SK-N-SH (cell line): ENCODE data around the gene CDC42. TPM values are rescaled to one million over a fixed set of nuclear protein-coding genes. Genes with fewer than 3 reads are reported as not detected.

Experiments
- CTCF ChIA-PET: fragments of 300-600, 350-600 bp; formaldehyde crosslinking; extraction: SDS; loops from one replicate; lab custom pipeline; 2021; lab: Yijun Ruan, JAX
- POLR2A ChIA-PET: fragments of 350-600 bp; sonication (Branson Sonifier 250); formaldehyde crosslinking; extraction: SDS; loops from one replicate; lab custom pipeline; 2020; ENCODE audit warnings: antibody characterized with exemption, inconsistent platforms; lab: Yijun Ruan, JAX
- DNase-seq: peaks from one replicate; pipeline ENCODE4 v3.0.0; 2012
- H2AFZ ChIP-seq: fragments of 200-600 bp; sonication (generic); 2 replicates; pipeline ENCODE4 v1.8.1; 2016; ENCODE audit warnings: antibody characterized with exemption, mild to moderate bottlenecking, low read depth
- H3F3A ChIP-seq: fragments of 200-600 bp; sonication (generic); replicated peaks from 2 replicates; pipeline ENCODE3; 2016; ENCODE audit warnings: antibody characterized with exemption, mild to moderate bottlenecking; ENCODE audit not compliant: insufficient read depth
- H3K27ac ChIP-seq, 2 experiments: fragments of 200-500 bp in 1 of 2; fragments of 200-600 bp in 1 of 2; sonication (Bioruptor generic) in 1 of 2; sonication (generic), shearing (Covaris generic) in 1 of 2; 2 replicates each; pipeline versions ENCODE4 v1.5.1 to v1.6.1; 2014 to 2016; ENCODE audit warnings: low read depth in 2 of 2, inconsistent platforms in 1 of 2, low read length in 1 of 2, mild to moderate bottlenecking in 1 of 2, mixed read lengths in 1 of 2
- H3K27me3 ChIP-seq: fragments of 200-600 bp; sonication (generic), shearing (Covaris generic); 2 replicates; pipeline ENCODE4 v1.6.1; 2016; ENCODE audit warnings: mixed run types; ENCODE audit not compliant: insufficient read depth
- H3K36me3 ChIP-seq, 2 experiments: fragments of 200-500 bp in 1 of 2; fragments of 200-600 bp in 1 of 2; sonication (Bioruptor generic) in 1 of 2; sonication (generic) in 1 of 2; replicated peaks in 1 of 2; 2 replicates each; pipeline versions ENCODE3 to v1.5.1; 2014 to 2016; ENCODE audit warnings: low read length in 1 of 2, mild to moderate bottlenecking in 1 of 2; ENCODE audit not compliant: insufficient read depth in 2 of 2, control insufficient read depth in 1 of 2
- H3K4me1 ChIP-seq, 2 experiments: fragments of 200-500 bp in 1 of 2; fragments of 200-600 bp in 1 of 2; sonication (Bioruptor generic) in 1 of 2; sonication (generic), shearing (Covaris generic) in 1 of 2; 2 replicates each; pipeline versions ENCODE4 v1.5.1 to v1.6.1; 2014 to 2016; ENCODE audit warnings: low read depth in 1 of 2, low read length in 1 of 2, mixed run types in 1 of 2; ENCODE audit not compliant: insufficient read depth in 2 of 2, control insufficient read depth in 1 of 2
- H3K4me2 ChIP-seq: fragments of 200-600 bp; sonication (generic), shearing (Covaris generic); 2 replicates; pipeline ENCODE4 v1.6.1; 2017; ENCODE audit warnings: mixed run types
- H3K4me3 ChIP-seq, 2 experiments: fragments of 200-500 bp in 1 of 2; fragments of 200-600 bp in 1 of 2; sonication (Bioruptor generic) in 1 of 2; sonication (generic), shearing (Covaris generic) in 1 of 2; 2 replicates each; pipeline versions ENCODE4 v1.5.1 to v1.8.1; 2014 to 2016; ENCODE audit warnings: low read depth in 2 of 2, inconsistent platforms in 1 of 2, low read length in 1 of 2, mild to moderate bottlenecking in 1 of 2, mixed read lengths in 1 of 2, moderate library complexity in 1 of 2
- H3K79me2 ChIP-seq: fragments of 200-600 bp; sonication (generic); 2 replicates; pipeline ENCODE4 v1.8.1; 2017; ENCODE audit warnings: mild to moderate bottlenecking; ENCODE audit not compliant: insufficient read depth
- H3K9ac ChIP-seq: fragments of 200-600 bp; sonication (generic); 2 replicates; pipeline ENCODE4 v1.6.1; 2017; ENCODE audit warnings: mixed run types
- H3K9me2 ChIP-seq: fragments of 200-600 bp; sonication (generic); 2 replicates; pipeline ENCODE4 v1.6.1; 2017; ENCODE audit warnings: mixed run types
- H3K9me3 ChIP-seq: fragments of 200-600 bp; sonication (generic); 2 replicates; pipeline ENCODE4 v1.6.1; 2017; ENCODE audit warnings: mixed run types, mild to moderate bottlenecking, moderate library complexity
- H4K20me1 ChIP-seq: fragments of 200-600 bp; sonication (generic); 2 replicates; pipeline ENCODE4 v1.6.1; 2017; ENCODE audit warnings: mild to moderate bottlenecking, mixed run types; ENCODE audit not compliant: insufficient read depth
- EP300 ChIP-seq, 2 experiments: IDR thresholded peaks; 2 replicates each; pipeline versions ENCODE4 v1.4.0 to v1.6.1; 2012; ENCODE audit warnings: borderline replicate concordance in 1 of 2, low read depth in 1 of 2, low read length in 1 of 2
- EZH2phosphoT487 ChIP-seq: fragments of 200-600 bp; sonication (generic); IDR thresholded peaks from 2 replicates; pipeline ENCODE4 v1.6.1; 2017; ENCODE audit warnings: low read depth, mixed run types, mild to moderate bottlenecking, antibody characterized with exemption, moderate library complexity, borderline replicate concordance
- FOSL2 ChIP-seq: IDR thresholded peaks from 2 replicates; pipeline ENCODE4 v1.4.0; 2012; ENCODE audit warnings: low read depth, mild to moderate bottlenecking, moderate library complexity, borderline replicate concordance
- GATA2 ChIP-seq: sonication (generic); formaldehyde crosslinking; IDR thresholded peaks from 2 replicates; pipeline ENCODE4 v1.5.0; 2020; ENCODE audit warnings: mild to moderate bottlenecking, missing genetic modification reagents
- IRF3 ChIP-seq: fragments of 150-350 bp; IDR thresholded peaks from 2 replicates; pipeline ENCODE4 v1.6.1; 2016; ENCODE audit warnings: mild to moderate bottlenecking, low read depth, low read length
- JUND ChIP-seq: IDR thresholded peaks from 2 replicates; pipeline ENCODE4 v1.4.0; 2012
- MAX ChIP-seq: IDR thresholded peaks from 2 replicates; pipeline ENCODE4 v1.4.0; 2012; ENCODE audit warnings: low read depth
- NFIC ChIP-seq: IDR thresholded peaks from 2 replicates; pipeline ENCODE4 v1.4.0; 2012; ENCODE audit warnings: borderline replicate concordance
- NRF1 ChIP-seq: IDR thresholded peaks from 2 replicates; pipeline ENCODE4 v1.6.1; 2012; ENCODE audit warnings: low read depth, mild to moderate bottlenecking, low read length
- PBX3 ChIP-seq: IDR thresholded peaks from 2 replicates; pipeline ENCODE4; 2012
- POLR2AphosphoS5 ChIP-seq: IDR thresholded peaks from 2 replicates; pipeline ENCODE4 v1.6.1; 2012; ENCODE audit warnings: low read depth, low read length
- RAD21 ChIP-seq: IDR thresholded peaks from 2 replicates; pipeline ENCODE4 v1.6.1; 2012; ENCODE audit warnings: mild to moderate bottlenecking, low read length
- SIN3A ChIP-seq: IDR thresholded peaks from 2 replicates; pipeline ENCODE4 v1.6.1; 2012; ENCODE audit warnings: low read depth, mild to moderate bottlenecking, low read length, moderate library complexity, borderline replicate concordance
- TAF1 ChIP-seq: IDR thresholded peaks from 2 replicates; pipeline ENCODE4 v1.6.1; 2012; ENCODE audit warnings: low read depth, mild to moderate bottlenecking, low read length, moderate library complexity, borderline replicate concordance
- TEAD4 ChIP-seq: IDR thresholded peaks from 2 replicates; pipeline ENCODE4 v1.4.0; 2012; ENCODE audit warnings: mild to moderate bottlenecking, borderline replicate concordance; ENCODE audit not compliant: insufficient read depth
- WGBS: methylation state at CpG from one replicate; pipeline ENCODE4 v1.1.6; 2017; ENCODE audit warnings: low lambda C conversion rate; 5-methylcytosine and 5-hydroxymethylcytosine counted together
- polyA plus RNA-seq, 3 experiments: library from polyadenylated mRNA; depleted of rRNA; stranded (reverse); fragments of >200 nt; gene quantifications; 2 replicates each; pipeline ENCODE4 v1.2.3, GENCODE V29; 2012

The CDC42 gene
- polyA plus RNA-seq, 1 of the 3 experiments (the other 2 are of a cell fraction) = 113 TPM

GRCh38 chr1:22115286-22115685 lies 62.8 kb downstream of the CDC42 start (continued):
- no peak for TF ChIP-seq POLR2AphosphoS5
- TF ChIP-seq JUND = no peak
- no peak for TF ChIP-seq EZH2phosphoT487
- TF ChIP-seq RAD21 = no peak
- TF ChIP-seq IRF3 = no peak
- TF ChIP-seq TEAD4 = no peak
- TF ChIP-seq NFIC = no peak

- H3K9ac ChIP-seq = no peak overlapping the region
- H3K9me2 ChIP-seq = no peaks in the 10 kb centered on the region
- peak; percentile 34 for DNase-seq
- H2AFZ ChIP-seq = no peak overlapping the region
- H3K36me3 ChIP-seq = peaks cover 24% of the 10 kb centered on the region in 2 experiments
- H3K27me3 ChIP-seq = no peaks in the 10 kb centered on the region
- no peak overlapping the region for H3K27ac ChIP-seq
- ChIA-PET CTCF (interaction anchor here (0.7 to 2.1 kb wide), 5 partner anchors 9 to 286 kb away, joined by 3 to 9 read pairs (median 3); no protein-coding TSS in a partner anchor), POLR2A (interaction anchor here (0.6 to 1.4 kb wide), 2 partner anchors 12 to 52 kb away, joined by 3 read pairs; no protein-coding TSS in a partner anchor)
- TF ChIP-seq FOSL2 (no peak), TAF1 (no peak), NRF1 (no peak), JUND (no peak), GATA2 (CRISPR knock-in tag) (no peak), MAX (no peak), TEAD4 (no peak), SIN3A (no peak), PBX3 (no peak), EP300 (IDR thresholded peaks at IDR 0.05; ENCODE audit: borderline replicate concordance in 1 of 2, low read depth in 1 of 2, low read length in 1 of 2) (no peak), RAD21 (no peak)
- H3K4me3 ChIP-seq = no peak overlapping the region
- 72% methylated on average over 3 of the region's 4 CpGs for WGBS
- no peaks in the 10 kb centered on the region for H3K9me3 ChIP-seq
- H4K20me1 ChIP-seq = peaks cover 92% of the 10 kb centered on the region
- no peaks in the 10 kb centered on the region for H3F3A ChIP-seq
- H3K4me1 ChIP-seq = peaks cover 0 to 56% of the 10 kb centered on the region in 2 experiments; a peak in 1 of 4 replicates
- H3K79me2 ChIP-seq = peaks cover 18% of the 10 kb centered on the region; the same call in 1 of the 2 replicates
- H3K4me2 ChIP-seq = no peak overlapping the region
Observed at GRCh38 chr1:22117238-22117637, 64.7 kb downstream of the CDC42 start.
